Activated gamma-delta T cell (primary cell): ENCODE results near the gene CYP2D6.
A peak's percentile ranks its signal among the peaks of the same experiment; 100 is the strongest.

Experiments used
- DNase-seq: peaks from one replicate; lab custom pipeline; 2025; lab: John Stamatoyannopoulos, UW

The CYP2D6 gene

DNA sequence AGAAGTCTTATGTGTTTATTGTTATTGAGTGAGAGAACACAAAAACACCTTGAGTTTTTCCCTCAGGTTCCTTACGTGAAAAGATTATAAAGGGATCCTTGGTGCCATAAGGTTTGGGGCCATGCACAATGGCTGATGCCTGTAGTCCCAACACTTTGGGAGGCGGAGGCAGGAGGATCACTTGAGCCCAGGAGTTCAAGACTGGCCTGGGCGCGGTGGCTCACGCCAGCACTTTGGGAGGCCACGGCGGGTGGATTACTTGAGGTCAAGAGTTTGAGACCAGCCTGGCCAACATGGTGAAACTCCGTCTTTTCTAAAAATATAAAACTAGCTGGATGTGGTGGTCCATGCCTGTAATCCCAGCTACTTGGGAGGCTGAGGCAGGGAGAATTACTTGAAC is 45.7 kb downstream of the CYP2D6 start:
- DNase-seq: no peak

DNA sequence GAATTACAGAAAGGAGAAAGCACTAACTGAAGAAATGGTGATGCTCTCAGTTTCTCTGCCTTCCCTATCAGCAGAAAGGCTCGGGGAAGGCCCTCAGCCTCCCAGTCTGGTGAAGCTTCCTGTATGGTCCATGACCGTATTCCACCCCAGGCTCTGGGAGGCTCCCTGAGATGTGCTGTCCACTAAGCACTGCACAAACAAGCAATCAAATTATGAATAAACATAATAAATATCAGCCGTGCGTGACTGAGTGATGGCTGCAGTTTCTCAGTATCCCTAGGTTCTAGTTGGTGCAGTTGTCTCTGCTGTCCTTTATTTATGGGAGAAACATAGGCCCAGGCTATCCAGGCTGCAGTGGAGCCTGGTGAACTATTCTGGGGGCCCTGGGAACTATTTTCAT is 47.5 kb downstream of the CYP2D6 start:
- DNase-seq: no peak

DNA sequence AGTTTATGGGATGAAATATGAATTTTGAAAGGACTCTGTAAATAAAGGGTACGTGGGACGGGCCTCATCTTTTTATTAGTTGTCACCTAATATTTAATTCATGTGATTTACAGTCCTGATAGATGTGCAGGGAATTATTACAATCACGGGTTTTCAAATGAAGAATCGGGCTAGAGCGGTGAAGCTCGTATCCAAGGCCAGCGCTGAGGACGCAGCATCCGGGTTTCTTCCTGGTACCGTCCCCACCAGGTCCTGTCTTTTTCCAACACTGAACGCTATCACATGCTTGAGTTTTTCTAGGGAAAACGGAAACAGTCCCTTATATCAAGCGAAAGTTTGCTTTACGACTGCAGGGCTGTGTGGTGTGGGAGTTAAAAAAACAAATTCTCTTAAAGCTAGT is 50.3 kb downstream of the CYP2D6 start:
- DNase-seq: no peak

DNA sequence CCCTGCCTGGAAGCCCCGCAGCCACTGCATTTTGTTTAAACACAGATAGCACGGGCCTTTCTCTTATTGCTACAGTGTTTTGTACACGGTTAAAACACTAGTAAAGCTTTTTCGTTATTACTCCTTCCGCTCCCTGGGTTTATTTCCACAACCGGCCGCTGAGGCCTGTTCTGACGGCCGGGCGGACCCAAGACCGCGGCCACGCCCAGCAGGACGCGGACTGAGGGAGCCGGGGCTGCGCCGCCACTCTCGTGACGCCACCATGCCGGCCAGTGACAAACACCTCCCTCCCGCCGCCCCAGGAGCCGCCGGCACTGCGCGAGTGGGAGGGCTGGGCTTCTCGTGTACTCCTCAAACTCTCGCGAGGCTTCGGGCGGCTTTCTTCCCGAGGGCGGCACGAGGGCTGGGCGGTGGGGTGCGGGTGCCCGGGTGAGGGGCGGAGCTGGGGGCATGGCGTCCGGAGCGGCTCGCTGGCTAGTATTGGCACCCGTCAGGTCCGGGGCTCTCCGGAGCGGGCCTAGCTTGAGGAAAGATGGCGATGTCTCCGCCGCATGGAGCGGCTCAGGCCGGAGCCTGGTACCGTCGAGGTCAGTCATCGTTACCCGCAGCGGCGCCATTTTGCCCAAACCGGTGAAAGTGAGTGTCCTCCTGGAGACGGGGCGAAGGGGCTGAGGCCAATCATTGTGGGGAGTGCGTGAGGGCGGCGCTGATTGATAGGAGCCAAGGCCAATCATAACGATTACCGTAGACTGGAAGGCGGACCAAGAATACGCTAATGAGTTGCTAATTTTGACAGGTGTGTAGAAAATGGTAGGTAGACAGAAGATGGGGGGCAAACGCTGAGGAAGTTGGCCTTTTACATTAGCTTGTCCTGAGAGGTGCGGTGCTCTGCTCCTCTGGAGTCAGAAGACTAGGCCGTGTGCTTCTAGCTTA is 51.0 kb downstream of the CYP2D6 start, which contains the start of gene SMDT1:
SMDT1 (plus strand) TSS at position 382 of the 933 bp plus-strand sequence; CDS start at position 451, 69 bp downstream.
- DNase-seq: peak; percentile 94

DNA sequence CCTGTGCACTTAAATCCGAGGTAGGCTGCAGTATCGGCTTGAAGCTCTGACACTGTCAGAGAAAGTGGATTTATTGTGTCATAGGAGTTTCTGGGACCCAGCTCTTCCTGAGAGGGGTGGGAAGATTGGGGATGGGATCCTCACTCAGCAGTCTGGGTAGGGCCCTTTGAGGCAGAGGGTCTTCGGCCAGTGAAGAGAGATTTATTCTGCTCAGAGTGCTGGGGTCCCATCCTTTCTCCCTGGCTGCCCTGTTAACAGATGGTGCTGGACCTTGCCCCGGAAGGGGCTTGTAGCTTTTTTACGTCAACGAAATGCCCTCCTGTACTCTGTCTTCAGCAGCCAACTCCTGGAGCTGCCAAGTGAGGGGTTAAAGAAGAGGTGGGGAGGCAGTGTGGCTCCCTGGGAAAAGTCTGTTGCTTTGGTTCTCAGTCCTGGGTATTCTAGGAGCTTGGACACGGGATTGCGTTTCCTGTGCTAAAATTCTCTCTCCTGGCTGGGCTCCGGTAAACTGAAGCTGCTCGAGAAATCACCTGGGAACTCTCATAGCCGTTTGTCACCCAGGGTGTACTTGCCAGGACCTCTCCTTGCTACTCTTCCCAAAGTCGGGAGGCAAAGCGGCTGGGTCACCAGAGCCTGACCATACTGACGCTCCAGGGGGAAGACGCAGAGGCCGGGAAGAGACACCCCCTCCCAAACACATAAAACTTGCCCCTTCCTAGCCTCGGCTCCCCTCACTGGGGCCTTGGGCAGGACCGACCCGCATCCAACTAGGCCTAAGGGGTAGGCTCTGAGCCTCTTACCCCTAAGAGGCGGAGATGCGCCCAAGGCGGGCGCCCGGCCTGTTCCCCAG is 51.9 kb downstream of the CYP2D6 start:
- no peak for DNase-seq

DNA sequence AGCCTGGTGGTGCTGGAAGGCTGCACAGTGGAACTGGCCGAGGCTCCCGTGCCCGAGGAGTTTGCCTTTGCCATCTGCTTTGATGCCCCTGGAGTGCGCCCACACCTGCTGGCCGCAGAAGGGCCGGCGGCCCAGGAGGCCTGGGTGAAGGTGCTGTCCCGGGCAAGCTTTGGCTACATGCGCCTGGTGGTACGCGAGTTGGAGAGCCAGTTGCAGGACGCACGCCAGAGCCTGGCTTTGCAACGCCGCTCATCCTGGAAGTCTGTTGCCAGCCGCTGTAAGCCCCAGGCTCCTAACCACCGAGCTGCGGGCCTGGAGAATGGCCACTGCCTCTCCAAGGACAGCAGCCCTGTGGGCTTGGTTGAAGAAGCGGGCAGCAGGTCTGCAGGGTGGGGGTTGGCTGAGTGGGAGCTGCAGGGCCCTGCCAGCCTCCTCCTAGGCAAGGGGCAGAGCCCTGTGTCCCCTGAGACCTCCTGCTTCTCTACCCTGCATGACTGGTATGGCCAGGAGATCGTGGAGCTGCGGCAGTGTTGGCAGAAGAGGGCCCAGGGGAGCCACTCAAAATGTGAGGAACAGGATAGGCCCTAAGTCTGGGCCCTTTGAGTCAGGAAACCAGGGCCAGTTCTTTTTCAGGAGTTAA is 53.0 kb downstream of the CYP2D6 start:
- DNase-seq: no peak

DNA sequence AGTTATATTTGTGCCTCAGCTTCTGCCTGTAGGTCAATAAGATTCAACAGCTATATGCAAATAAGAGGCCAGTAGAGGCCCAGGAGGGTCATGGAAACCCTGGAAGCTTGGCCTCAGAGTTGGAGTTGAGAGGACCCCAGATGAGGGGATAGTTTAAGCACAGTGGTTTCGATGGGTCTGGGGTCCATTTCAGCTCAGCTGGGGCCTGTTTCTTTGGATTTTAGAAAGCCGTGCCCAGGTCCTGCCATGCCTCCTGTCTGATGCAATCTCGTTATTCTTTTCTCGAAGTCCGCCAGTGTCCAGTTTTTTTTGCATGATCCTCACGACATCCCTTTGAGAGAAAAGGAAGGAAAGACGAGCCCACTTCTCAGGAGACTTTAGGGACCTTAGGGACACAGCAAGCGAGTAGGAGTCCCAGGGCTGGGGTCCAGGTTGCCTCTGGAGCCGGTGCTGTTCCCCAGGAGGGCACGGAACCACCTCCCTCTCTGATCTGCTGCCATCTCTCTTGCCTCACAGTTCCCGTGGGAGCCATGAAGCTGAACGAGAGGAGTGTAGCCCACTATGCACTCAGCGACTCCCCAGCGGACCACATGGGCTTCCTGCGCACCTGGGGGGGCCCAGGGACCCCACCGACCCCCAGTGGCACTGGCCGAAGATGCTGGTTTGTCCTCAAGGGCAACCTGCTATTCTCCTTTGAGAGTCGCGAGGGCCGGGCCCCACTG is 53.7 kb downstream of the CYP2D6 start:
- DNase-seq: no peak
